GM19035 (cell line): Measurements from ENCODE around the gene PERP.
"Not testable (repeated sequence)": the region's sequence is repeated elsewhere in the genome, so short reads cannot be mapped to it uniquely, and the experiment has no call there.

Experiments
- ATAC-seq: cut with Tn5 transposase; IDR thresholded peaks from one replicate; pipeline ENCODE4 v1.9.1; 2021; ENCODE audit not compliant: unreplicated experiment

PERP gene

DNA sequence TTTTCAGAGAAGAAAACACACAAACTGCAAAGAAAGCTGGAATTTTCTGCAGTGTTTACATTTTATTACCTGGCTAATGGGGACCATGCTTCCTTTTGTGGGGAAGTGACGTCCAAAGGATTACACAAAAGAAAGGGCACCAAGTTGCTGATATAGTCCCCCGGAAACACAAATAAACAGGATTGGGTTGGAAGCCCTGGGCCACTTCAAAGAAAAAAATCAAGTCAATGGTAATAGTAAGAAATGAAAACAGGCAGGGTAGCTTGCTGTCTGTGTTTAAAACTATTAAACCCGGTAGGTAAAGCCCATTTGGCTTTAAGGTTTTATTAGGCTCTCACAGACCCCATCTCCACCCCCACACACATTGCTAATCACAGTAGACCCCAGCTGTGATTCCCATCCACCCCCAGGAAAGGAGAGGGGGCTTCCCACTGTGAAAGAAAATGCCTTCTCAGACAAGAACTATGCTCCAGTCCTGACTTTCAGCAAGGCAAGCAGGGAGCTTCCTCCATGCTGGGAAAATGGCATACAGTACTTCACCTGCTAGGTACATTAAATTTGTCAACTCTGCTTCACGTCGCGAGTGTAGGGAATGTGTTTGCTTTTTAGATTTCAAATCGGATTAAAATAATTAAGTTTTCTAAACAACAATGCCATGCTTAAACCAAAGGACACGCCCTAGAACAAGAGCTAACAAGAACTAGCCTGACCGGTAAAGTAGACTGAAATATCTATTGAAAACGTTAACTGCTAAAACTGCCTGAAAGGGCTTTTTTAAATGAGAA lies 1.1 kb downstream of the PERP start:
- no peak for ATAC-seq

DNA sequence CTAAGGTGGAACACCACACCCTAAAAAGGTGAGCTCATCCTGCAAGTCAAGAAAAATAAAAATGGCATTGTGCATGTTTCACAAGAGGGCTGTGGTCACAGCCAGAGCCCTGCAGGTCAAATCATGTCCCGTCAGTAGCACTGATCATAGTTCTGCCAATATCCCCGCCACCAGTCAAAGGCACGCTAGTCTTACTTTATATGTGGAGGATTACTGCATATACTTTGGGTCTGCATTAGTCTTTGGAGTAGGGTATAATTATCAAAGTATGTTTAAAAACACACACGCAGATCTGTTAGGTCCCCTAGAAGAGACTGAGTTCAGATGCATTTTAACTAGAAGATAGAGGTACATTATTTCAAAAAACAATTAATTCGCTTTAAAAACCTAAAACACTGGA lies 1.8 kb downstream of the PERP start:
- ATAC-seq, result no peak

DNA sequence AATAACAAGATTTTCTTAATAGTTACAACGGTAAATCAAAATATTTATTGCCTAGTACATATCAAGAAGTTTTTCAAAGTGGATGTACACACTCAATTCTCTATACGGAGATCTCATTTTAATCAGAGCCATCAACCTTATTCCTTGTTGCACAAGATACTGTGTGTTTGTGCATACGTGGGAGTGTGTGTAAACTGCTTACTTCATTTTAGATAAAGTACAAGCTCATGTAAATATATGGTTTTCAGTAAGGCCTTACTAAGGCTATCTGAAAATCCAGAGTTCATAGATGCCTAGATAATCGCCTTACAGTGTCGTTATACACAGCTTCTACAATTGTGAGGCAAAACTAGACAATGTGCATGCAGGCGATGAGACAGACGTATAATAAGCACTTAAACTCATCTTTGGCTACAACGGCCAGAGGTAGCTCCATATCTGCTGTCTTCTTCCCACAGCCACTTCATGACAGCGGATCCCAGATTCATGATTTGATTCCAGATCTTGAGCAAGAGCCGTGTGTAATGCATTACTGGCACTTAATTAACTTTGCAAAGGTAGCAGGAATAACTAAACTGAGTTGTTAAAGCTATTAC lies 2.5 kb downstream of the PERP start:
- ATAC-seq, result no peak

DNA sequence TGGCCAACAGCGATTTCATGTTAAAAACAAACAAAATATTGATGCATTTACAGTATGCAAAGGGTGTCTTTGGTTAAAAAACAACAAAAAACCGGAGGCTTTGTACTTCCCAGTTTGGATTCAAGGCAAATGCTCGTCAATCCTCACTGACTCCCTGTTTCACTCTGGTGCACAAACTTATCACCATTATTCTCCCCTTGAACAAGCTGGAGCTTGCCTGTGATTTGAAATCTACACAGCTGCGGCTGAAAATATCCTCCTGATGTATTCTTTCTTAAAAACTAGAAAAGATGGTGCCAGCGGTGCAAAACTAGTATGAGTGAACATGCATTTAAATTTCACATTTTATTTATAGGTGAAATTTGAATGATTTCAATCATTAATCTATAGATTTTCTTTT lies 3.3 kb downstream of the PERP start:
- no peak for ATAC-seq

DNA sequence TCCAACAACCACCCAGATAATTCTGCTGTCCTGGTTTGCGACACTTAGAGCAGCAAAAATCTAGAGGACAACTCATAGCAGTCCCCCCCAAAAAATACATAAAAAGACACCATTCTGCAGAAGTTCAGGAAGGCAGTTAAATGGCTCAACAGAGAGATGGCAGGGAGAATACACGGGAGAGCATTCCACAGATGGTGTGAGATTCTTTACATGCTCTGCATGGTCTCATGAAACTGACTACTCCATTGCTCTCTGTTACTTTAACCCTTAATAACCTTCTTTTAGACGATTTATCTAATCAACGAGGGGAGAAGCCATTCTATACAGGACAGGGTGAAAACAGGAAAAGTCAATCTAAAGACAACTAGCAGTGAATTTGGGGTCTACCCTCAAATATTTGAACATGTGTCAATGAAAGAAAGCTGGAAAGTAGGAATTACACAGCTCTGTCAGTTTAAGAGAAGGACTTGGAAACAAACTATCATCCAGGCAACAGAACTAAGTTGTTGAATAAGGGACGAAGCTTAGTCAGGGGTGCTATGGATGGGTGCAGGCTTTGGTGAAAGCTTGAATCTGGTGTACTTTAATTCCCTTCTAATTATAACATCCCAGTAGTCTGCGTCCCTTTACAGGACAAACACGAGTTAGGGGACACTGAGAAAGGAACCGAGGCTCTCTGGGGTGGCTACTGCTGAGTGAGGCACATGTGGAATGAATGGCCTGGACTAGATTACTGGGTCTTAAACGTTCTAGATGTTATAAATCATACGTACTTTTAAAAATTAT lies 5.1 kb downstream of the PERP start:
- ATAC-seq, result no peak

DNA sequence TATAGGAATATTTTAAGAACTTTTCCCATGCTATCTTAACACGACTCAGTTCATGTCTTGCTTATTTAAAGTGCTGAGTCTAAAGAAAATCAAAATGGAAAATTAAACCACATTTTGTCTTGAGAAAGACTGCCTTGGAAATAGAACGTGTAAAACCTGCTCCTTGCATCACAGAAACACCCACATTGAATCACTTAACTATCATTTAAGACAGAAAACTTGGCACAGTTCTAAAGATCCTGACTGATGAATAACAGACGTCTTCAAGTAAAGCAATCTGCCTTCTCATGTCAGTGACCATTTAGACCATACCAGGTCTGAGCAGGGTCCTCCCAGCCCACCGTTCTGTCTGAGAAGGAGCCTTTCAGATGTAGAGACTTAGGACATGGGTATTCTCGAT lies 7.4 kb downstream of the PERP start:
- no peak for ATAC-seq

DNA sequence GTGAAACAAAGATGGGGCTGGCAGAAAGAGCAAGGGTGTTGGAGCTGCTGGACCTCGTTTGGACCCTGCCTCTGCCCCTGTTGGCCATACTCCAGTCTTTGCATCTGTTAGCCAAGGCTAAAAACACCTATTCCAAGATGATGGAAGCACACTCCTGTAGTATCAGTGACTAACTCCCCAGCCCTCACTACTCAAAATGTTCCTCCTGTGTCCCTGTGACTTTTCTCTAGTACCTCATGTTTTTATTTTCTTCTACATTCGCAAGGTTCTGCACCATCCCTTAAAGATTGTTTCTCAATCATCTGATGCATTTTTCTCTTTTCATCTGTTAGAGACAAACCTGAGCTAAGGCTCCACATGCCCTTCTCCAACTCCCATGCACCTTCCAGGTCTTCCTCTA lies 8.9 kb downstream of the PERP start:
- ATAC-seq, result no peak

DNA sequence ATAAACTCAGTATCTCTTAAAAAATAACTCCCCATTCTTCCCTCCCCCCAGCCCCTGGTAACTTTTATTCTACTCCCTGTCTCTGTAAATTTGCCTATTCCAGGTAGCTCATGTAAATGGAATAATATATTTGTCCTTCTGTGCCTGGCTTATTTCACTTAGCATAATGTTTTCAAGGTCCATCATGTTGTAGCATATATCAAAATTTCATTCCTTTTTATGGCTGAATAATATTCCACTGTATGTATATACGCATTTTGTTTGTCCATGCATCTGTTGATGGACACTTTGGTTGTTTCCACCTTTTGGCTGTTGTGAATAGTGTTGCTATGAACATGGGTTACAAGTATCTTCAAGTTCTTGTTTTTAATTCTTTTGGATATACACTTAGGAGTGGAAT lies 13.0 kb downstream of the PERP start:
- no peak for ATAC-seq

DNA sequence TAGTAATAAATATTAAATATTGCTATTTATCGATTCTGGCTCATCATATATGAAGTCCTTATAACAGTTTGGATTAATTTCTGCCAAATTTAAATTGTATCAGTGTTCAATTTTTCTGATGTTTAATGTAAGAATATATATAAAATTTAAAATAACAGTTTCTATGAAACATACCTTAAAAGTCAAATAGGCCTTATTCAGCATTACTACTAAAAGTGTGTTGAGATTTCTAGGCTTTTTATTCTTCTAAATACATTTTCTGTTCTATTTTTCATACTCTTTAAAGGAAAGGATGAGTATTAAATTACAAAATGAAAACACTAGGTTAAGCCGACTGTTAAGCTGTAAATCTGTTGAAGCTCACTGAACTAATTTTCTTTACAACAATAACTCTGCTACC lies 13.6 kb downstream of the PERP start:
- ATAC-seq, result no peak

DNA sequence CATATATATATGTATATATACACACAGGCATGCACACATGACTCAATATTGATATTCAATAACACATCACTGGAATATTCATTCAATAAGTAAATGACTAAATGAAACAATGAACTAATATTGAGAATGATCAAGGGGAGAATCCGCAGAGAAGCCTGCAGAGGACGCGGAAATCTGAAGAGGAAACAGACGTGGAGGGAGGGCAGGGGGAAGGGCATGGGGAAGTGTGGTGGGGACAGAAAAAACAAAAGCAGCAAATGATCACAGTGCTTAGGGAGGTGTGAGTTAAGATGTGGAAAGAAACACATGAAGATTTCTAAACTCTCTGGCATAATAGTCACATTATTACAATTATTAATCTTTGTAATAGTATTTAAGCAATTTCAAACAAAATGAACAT lies 14.5 kb downstream of the PERP start:
- no peak for ATAC-seq

DNA sequence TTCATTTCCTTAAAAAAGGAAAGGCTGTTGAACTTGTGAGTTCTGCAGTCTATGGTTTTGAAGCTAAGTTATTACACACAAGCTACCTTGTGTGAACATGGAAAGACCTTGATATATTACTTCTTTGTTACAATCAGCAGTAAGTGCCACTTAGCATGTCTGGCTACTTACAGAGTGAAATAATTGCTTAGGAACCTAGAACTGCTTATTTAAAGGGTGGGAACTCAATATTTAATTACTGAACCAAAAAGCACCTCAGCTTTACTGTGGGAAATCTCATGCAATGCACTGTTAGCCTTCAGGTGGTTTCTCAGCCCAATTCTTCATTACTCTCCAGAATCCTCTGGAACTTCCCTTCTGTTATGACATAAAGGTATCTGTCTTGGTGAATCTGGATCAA lies 17.9 kb downstream of the PERP start:
- ATAC-seq, result no peak

DNA sequence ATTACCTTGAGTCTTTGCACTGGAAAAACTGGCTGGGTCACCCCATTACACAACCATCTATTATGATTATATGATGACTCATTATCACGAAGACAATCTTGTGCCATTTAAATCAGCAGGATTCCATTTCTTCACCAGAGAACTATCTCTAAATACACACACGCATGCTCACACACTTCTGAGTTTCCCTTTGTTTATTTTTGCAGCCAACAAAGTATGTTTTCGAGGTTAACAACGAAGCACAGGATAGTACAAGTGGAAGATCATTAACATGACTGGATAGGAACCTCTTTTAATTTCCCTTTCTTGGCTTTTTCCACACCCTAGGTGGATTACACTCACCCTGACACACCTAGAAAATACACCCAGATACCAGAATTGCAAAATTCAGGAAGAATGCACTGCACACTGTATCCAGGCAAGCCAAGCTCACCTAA lies 18.9 kb downstream of the PERP start:
- ATAC-seq, result no peak

DNA sequence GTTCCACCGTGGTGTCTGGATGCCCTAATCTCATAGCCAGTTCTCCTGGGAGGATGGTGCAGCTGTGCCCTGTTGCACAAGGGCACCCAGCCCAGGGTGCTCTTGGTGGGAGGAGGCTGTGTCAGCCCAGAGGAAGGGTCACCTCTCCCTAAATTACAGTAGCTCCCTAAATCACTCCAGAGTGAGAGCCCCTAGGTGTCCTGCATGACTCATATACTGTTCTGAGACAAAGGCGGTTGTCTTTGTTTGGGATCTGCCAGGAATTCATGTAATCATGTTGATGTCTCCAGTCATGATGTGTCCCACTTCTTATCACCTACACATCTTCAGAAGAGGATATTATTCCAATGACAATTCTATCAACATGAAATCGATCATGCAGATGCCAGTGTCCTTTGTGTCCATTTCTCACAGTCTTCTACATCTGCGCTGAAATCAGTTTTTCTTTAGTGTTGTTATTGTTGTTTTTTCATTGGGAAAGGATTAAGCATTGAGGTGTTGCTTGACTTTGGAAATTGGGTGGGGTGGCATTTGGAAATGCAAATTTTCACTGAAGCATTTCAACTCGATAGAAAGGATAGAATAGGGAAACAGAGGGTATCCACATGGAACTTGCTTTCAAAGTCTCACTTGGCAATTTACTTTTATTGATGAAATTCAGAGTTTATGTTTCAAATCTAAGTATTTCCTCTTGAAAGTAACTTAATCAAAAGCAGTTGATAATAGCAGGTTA lies 19.5 kb downstream of the PERP start:
- ATAC-seq, result no peak

DNA sequence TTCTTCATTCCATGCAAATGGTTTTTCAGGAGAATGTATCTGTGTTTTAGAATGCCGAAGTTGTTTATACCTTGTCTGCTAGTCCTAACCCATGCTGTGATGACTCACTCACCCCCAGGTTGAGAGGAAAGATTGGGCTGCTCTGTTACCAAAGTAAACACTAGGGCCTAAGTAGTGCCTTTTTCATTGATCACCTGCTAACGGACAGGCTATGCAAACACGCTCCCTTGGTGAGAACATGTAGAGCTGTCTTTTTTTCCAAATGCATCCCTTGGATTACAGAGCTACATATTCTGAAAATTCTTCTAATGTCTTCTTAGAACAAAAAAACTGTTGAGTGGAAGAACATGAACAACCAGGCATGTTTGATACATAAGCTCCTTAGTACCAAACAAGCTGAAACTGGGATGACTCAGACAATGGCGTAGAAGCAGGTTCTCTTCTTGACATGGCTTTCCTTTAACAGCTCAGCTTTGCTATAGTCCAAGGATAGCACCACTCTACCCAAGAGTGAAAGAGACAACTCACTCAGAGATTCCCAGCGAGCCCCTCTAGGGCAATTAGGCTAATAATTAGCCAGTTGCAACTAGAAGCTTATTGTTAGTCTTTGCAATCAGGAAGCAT lies 20.5 kb downstream of the PERP start:
- ATAC-seq, result no peak

DNA sequence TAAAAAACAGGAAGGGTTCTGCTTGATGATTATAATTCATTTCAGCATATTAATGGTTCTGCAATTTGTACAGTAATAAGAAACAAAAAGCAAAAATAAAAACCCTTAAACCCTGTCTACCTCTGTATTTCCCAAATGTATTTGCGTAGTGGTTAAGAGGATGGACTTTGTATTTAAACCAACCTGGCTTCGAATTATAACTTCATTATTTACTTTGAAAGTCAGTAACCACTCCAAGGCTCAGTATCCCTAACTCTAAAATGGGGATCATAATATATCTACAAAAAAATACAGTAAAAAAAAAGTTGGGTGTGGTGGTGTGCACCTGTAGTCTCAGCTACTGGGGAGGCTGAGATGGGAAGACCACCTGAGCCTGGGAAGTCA lies 21.4 kb downstream of the PERP start:
- ATAC-seq, result no peak

DNA sequence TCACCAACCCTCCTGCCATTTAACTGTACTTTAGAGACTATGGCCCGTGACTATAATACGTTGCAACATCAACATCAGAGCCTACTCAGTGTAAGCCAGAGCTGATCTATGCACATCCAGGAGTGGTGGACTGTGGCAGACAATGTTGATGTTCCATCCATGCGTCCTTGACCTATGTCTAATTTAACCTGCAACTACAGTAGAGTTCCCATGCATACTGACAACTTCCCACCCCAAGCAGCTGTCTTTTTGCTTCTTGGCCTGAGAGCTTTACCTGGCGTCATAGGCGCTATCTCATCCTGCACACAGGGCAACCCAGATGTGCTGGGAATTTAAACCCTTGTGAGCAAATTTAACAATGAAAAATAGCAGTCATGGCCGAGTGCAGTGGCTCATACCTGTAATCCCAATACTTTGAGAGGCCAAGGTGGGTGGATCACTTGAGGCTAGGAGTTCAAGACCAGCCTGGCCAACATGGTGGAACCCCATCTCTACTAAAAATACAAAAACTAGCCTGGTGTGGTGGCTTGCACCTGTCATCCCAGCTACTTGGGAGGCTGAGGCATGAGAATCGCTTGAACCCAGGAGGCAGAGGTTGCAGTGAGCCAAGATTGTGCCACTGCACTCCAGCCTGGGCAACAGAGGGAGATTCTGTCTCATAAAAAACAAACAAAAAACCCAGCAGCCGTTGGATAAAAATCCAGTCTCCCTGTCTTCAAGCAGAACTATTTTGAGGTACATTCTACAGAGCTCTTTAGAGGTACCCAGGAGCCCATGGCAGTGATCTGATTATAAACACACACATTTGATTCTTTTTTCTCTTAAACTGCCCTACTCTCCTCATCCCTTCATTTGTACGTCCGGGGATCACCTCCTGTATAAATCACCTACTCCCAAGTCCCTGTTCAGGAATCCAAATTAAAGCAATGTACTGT lies 22.0 kb downstream of the PERP start:
- no peak for ATAC-seq

DNA sequence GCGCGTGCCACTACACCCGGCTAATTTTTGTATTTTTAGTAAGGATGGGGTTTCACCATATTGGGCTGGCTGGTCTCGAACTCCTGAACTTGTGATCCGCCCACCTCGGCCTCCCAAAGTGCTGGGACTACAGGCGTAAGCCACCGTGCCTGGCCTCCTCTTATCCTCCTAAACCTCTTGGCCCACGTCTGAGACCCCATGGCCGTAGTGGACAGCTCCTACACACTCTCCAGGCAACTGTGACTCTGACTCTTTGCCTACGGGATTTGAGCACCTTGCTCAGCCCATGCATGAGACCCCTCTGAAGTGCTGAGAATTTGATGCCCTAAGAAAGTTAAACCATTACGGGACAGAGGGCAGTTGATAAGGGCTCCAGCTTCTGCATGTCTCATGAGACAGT lies 25.0 kb downstream of the PERP start:
- no peak for ATAC-seq

DNA sequence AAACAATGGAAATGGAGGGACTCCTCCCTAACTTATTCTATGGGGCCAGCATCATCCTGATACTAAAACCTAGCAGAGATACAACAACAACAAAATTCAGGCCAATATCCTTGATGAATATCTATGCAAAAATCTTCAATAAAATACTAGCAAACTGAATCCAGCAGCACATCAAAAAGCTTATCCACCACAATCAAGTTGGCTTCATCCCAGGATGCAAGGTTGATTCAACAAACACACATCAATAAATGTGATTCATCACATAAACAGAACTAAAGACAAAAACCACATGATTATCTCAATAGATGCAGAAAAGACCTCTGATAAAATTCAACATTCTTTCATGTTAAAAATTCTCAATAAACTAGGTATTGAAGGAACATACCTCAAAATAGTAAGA lies 27.7 kb downstream of the PERP start:
- ATAC-seq, result not testable (repeated sequence)

DNA sequence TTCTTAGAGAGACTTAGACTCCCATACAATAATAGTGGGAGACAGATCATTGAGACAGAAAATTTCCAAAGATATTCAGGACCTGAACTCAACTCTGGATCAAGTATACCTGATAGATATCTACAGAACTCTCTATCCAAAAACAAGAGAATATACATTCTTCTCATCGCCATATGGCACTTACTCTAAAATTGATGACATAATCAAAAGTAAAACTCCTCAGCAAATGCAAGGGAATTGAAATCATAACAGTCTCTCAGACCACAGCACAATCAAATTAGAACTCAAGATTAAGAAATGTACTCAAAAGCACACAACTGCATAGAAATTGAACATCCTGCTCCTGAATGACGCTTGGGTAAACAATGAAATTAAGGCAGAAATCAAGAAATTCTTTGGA lies 28.7 kb downstream of the PERP start:
- ATAC-seq, result no peak

DNA sequence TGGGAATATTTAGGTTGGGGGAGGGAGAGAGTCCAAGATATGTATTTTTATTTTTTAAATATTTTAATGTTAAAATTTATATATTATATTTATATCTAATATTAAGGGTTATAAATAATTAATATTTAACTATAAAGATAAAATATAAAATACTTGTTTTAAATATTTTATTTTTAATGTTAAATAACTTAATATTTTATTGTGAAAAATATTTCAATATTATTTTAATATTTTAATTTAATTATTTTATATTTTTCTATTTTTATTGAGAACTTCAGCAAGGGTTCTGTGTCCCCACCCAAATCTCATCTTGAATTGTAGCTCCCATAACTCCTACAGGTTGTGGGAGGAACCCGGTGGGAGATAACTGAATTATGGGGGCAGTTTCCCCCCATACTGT lies 34.0 kb downstream of the PERP start:
- ATAC-seq, result no peak
